Measurements from ENCODE around the gene IQCC. TPM values are rescaled to one million over a fixed set of nuclear protein-coding genes. Genes with fewer than 3 reads are reported as not detected.

Gene IQCC
- polyA plus RNA-seq, 1 donor, result 10.2 TPM

GRCh38 chr1:32223683-32224082, 18.2 kb downstream of the IQCC start:
- DNase-seq, result no peak

- DNase-seq, result no peak
These were observed 18.8 kb downstream of the IQCC start for GRCh38 chr1:32224285-32224684.

GRCh38 chr1:32228771-32229170, 23.3 kb downstream of the IQCC start:
- DNase-seq, result no peak

GRCh38 chr1:32231843-32232432, 26.5 kb downstream of the IQCC start:
- no peak for DNase-seq

GRCh38 chr1:32232558-32233304, 27.3 kb downstream of the IQCC start:
- DNase-seq, result no peak

GRCh38 chr1:32234792-32235191, 29.3 kb downstream of the IQCC start:
- DNase-seq, result no peak

- no peak for DNase-seq
These were observed 33.9 kb downstream of the IQCC start for GRCh38 chr1:32239337-32239736.

- DNase-seq, result no peak
These were observed 34.3 kb downstream of the IQCC start for GRCh38 chr1:32239790-32240139.

- DNase-seq, result peak; percentile 81
These were observed 34.9 kb downstream of the IQCC start for GRCh38 chr1:32240140-32240951.

- DNase-seq, result peak; percentile 70
These were observed 35.7 kb downstream of the IQCC start for GRCh38 chr1:32241001-32241763.

GRCh38 chr1:32242341-32242851, 36.9 kb downstream of the IQCC start:
- DNase-seq, result no peak

- DNase-seq, result no peak
These were observed 41.4 kb downstream of the IQCC start, which contains the start of gene FAM167B for GRCh38 chr1:32246888-32247273. Gene FAM167B (plus strand): TSS chr1:32247222. CDS start chr1:32247422, 200 bp downstream.

GRCh38 chr1:32247452-32247851, 42.0 kb downstream of the IQCC start:
- DNase-seq, result no peak

GRCh38 chr1:32247983-32248889, 42.8 kb downstream of the IQCC start:
- no peak for DNase-seq

- no peak for DNase-seq
These were observed 44.5 kb downstream of the IQCC start for GRCh38 chr1:32249831-32250525.

- DNase-seq, result no peak
These were observed 45.6 kb downstream of the IQCC start, which contains the start of gene LCK for GRCh38 chr1:32250893-32251716. Gene LCK (plus strand): TSS chr1:32251265. CDS start chr1:32274330, 23,065 bp downstream.

GRCh38 chr1:32255072-32256071, 49.9 kb downstream of the IQCC start:
- DNase-seq, result no peak
